ENCODE measurements around the gene HPSE2. TPM values are rescaled to one million over a fixed set of nuclear protein-coding genes. Genes with fewer than 3 reads are reported as not detected.

HPSE2 gene
- total RNA-seq, 3 donors from 2014 or later, result 2.7 to 8.0 (median 5.9) TPM

DNA sequence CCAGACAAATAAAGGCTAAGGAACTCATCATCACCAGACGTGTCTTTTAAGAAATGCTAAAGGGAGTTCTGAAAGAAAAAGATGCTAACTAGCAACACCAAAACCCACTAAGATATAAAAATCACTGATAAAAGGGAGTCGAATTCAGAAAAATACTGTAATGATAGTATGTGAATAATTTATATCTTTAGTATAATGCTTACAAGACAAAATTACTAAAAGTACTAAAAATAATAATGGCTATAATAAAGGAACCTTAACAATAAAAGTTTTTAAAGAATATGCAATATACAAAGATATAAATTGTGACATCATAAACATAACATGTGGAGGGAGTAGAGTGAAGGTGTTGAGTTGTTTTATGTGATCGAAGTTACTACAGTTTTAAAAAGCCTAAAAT, 28.3 kb downstream of the HPSE2 start:
- TF ChIP-seq, protein P1, sequence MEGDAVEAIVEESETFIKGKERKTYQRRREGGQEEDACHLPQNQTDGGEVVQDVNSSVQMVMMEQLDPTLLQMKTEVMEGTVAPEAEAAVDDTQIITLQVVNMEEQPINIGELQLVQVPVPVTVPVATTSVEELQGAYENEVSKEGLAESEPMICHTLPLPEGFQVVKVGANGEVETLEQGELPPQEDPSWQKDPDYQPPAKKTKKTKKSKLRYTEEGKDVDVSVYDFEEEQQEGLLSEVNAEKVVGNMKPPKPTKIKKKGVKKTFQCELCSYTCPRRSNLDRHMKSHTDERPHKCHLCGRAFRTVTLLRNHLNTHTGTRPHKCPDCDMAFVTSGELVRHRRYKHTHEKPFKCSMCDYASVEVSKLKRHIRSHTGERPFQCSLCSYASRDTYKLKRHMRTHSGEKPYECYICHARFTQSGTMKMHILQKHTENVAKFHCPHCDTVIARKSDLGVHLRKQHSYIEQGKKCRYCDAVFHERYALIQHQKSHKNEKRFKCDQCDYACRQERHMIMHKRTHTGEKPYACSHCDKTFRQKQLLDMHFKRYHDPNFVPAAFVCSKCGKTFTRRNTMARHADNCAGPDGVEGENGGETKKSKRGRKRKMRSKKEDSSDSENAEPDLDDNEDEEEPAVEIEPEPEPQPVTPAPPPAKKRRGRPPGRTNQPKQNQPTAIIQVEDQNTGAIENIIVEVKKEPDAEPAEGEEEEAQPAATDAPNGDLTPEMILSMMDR (IDR thresholded peaks at IDR 0.05), result no peak
- TF ChIP-seq POLR2A (IDR thresholded peaks at IDR 0.05) (no peak), POLR2AphosphoS5 (IDR thresholded peaks at IDR 0.05) (no peak)

GRCh38 chr10:99203310-99203709, 32.3 kb downstream of the HPSE2 start:
- no peaks in the 10 kb centered on the region for H3K36me3 ChIP-seq
- no peaks in the 10 kb centered on the region for H3K9me3 ChIP-seq
- TF ChIP-seq POLR2A (IDR thresholded peaks at IDR 0.05) (no peak), POLR2AphosphoS5 (IDR thresholded peaks at IDR 0.05) (no peak)
- TF ChIP-seq, protein P1 (IDR thresholded peaks at IDR 0.05), result no peak
- intact Hi-C loops (cut with DNase I; ENCODE audit: low total_unique reads), result no loop called here
- H3K27me3 ChIP-seq, result no peaks in the 10 kb centered on the region
- H3K4me1 ChIP-seq, result no peaks in the 10 kb centered on the region
- no peak overlapping the region for H3K4me3 ChIP-seq
- no peak overlapping the region for H3K27ac ChIP-seq
- no peak for DNase-seq (ENCODE audit: low spot score in 2 of 2)

More for the DNA sequence above, 28.3 kb downstream of the HPSE2 start:
- H3K4me3 ChIP-seq, result no peak overlapping the region
- H3K4me1 ChIP-seq, result no peaks in the 10 kb centered on the region
- no peaks in the 10 kb centered on the region for H3K9me3 ChIP-seq
- no peaks in the 10 kb centered on the region for H3K36me3 ChIP-seq
- no peak for DNase-seq (ENCODE audit: low spot score in 2 of 2)
- no peaks in the 10 kb centered on the region for H3K27me3 ChIP-seq
- intact Hi-C loops (cut with DNase I; ENCODE audit: low total_unique reads), result no loop called here
- no peak overlapping the region for H3K27ac ChIP-seq

GRCh38 chr10:99172950-99173349, 62.7 kb downstream of the HPSE2 start:
- no peak overlapping the region for H3K27ac ChIP-seq
- DNase-seq (ENCODE audit: low spot score in 2 of 2), result no peak
- no peak overlapping the region for H3K4me3 ChIP-seq
- TF ChIP-seq, protein P1 (IDR thresholded peaks at IDR 0.05), result no peak
- no peak for TF ChIP-seq POLR2A (IDR thresholded peaks at IDR 0.05)
- TF ChIP-seq POLR2AphosphoS5 (IDR thresholded peaks at IDR 0.05), result no peak
- no peaks in the 10 kb centered on the region for H3K27me3 ChIP-seq
- intact Hi-C loops (cut with DNase I; ENCODE audit: low total_unique reads), result no loop called here
- H3K4me1 ChIP-seq, result no peaks in the 10 kb centered on the region
- no peaks in the 10 kb centered on the region for H3K9me3 ChIP-seq
- H3K36me3 ChIP-seq, result no peaks in the 10 kb centered on the region

DNA sequence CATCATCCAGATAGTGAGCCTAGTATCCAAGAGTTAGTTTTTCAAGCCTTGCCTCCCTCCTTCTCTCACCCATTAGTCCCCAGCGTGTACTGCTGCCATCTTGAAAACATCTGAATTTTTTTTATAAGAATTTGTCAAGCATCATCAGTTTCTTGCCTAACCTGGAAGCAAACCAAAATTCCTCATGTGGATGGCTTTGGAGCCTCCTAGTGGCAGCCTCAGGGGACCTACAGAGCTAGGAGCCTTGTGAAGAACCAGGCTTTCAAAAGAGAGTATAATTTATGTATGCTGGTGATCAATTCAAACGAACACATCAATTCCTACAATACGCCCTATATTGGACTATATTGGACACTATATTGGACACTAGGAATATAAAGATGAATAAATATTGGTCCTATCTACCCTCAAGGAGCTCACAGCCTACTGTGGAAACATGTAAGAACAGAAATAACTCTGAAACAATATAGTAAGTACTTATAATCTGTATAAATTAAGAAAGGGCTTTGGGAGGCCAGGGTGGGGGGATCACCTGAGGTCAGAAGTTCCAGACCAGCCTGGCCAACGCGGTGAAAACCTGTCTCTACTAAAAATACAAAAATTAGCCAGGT, 63.4 kb downstream of the HPSE2 start:
- Histone ChIP-seq H3K4me1 (no peaks in the 10 kb centered on the region), H3K36me3 (no peaks in the 10 kb centered on the region), H3K4me3 (no peak overlapping the region), H3K27ac (no peak overlapping the region), H3K27me3 (no peaks in the 10 kb centered on the region), H3K9me3 (no peaks in the 10 kb centered on the region)
- TF ChIP-seq POLR2A (IDR thresholded peaks at IDR 0.05), result no peak
- TF ChIP-seq, protein P1 (IDR thresholded peaks at IDR 0.05), result peak in 1 of 3 donors; percentile 28
- DNase-seq (ENCODE audit: low spot score in 2 of 2), result no peak
- intact Hi-C loops (cut with DNase I; ENCODE audit: low total_unique reads), result no loop called here

GRCh38 chr10:99170116-99170675, 65.5 kb downstream of the HPSE2 start:
- H3K4me3 ChIP-seq, result no peak overlapping the region
- intact Hi-C loops (cut with DNase I; ENCODE audit: low total_unique reads), result no loop called here
- no peak for DNase-seq (ENCODE audit: low spot score in 2 of 2)
- no peaks in the 10 kb centered on the region for H3K4me1 ChIP-seq
- no peaks in the 10 kb centered on the region for H3K27me3 ChIP-seq
- no peak for TF ChIP-seq POLR2AphosphoS5 (IDR thresholded peaks at IDR 0.05)
- no peak for TF ChIP-seq POLR2A (IDR thresholded peaks at IDR 0.05)
- TF ChIP-seq, protein P1 (IDR thresholded peaks at IDR 0.05), result no peak
- H3K9me3 ChIP-seq, result no peaks in the 10 kb centered on the region
- no peak overlapping the region for H3K27ac ChIP-seq
- no peaks in the 10 kb centered on the region for H3K36me3 ChIP-seq
